Measurements from ENCODE around the gene SLC39A7. TPM values are rescaled to one million over a fixed set of nuclear protein-coding genes. Genes with fewer than 3 reads are reported as not detected.

The SLC39A7 gene
- total RNA-seq, 1 donor from 2014 or later: 31.7 TPM

DNA sequence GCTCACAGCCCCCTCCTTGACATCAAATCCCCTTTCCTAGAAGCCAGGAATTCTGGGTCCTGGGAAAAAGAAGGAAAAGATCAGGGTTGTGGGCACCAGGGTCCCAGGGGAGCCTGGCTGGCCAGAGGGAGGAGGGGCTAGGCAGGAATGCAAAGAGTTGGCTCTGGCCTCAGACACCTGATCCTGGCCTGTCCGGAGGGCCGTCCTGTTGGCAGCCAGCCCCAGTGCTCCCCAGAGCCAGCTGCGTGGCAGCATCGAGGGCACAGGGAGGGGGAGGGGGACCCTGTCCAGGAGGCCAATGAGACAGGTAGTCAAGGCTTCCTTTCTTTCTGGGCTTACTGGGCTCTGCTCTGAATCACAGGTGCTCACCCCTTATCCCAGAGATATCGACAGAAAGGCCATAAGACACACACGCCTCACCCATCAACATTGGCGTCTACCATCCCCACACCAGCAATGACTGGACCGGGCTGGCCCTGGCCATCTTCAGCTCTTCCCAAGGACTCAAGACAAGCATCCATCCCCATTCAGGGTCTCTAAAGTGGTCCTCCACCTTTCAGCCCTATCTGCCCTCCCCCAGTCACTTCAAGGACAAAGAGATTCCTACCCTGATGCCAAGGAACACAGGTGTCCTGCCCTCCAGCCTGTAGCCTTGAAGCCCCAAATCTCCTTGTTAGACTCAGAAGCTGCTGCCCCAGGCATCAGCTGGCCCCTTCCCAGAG is 9.1 kb upstream of the SLC39A7 start:
- Mint-ChIP-seq H3K4me1 (peaks cover 25% of the 10 kb centered on the region), H3K4me3 (no peak overlapping the region), H3K27me3 (peaks cover 32% of the 10 kb centered on the region), H3K9me3 (no peaks in the 10 kb centered on the region), H3K27ac (no peak overlapping the region), H3K36me3 (ENCODE audit: low read depth) (peaks cover 26% of the 10 kb centered on the region)
- no peak for DNase-seq
- ChIA-PET CTCF (interaction anchor here (0.6 kb wide), 1 partner anchor 311 kb away, joined by 3 read pairs; no protein-coding TSS in a partner anchor), POLR2A (interaction anchor here (0.5 to 1.1 kb wide), 4 partner anchors 8 to 220 kb away, joined by 3 read pairs; partner anchors contain the start of gene RXRB)
- TF ChIP-seq, protein P1, sequence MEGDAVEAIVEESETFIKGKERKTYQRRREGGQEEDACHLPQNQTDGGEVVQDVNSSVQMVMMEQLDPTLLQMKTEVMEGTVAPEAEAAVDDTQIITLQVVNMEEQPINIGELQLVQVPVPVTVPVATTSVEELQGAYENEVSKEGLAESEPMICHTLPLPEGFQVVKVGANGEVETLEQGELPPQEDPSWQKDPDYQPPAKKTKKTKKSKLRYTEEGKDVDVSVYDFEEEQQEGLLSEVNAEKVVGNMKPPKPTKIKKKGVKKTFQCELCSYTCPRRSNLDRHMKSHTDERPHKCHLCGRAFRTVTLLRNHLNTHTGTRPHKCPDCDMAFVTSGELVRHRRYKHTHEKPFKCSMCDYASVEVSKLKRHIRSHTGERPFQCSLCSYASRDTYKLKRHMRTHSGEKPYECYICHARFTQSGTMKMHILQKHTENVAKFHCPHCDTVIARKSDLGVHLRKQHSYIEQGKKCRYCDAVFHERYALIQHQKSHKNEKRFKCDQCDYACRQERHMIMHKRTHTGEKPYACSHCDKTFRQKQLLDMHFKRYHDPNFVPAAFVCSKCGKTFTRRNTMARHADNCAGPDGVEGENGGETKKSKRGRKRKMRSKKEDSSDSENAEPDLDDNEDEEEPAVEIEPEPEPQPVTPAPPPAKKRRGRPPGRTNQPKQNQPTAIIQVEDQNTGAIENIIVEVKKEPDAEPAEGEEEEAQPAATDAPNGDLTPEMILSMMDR (IDR thresholded peaks at IDR 0.05): no peak
- intact Hi-C loops (cut with micrococcal nuclease): loop anchor here (2.0 kb wide), 1 partner anchor 17 kb away; the partner anchor contains the start of gene RING1
- ATAC-seq (ENCODE audit: low read depth): no peak

DNA sequence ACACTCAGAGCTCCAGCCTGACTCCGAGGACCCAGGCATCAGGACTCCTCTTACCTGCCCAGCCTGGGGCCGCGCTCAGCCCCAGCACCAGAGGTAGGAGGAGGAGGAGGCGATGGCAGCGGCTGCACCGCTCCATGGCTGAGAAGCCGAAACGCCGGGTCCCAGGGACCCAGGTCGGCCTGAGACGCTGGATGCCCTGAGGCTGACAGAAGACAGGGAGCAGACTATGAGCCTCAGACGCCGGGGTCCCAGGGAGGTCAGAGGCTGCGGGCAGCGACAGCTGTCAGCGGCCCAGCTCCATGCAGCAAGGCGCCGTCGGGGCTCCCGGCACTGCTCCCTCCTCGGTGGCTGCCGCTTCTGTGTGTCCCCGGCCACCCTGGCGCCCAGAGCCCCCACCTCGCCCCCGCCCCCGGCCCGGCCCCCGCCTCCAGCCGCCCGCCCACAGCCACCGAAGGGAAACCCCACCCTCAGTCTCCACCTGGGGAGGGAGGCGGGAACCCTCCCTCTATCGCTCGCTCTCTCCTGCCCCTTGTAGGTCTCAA is 8.5 kb upstream of the SLC39A7 start, which contains the start of gene COL11A2:
Gene COL11A2 (minus strand): TSS at position 363 of the 542 bp plus-strand sequence. CDS start 227 bp downstream, at position 136.
- H3K4me1 Mint-ChIP-seq: peaks cover 27% of the 10 kb centered on the region
- no peaks in the 10 kb centered on the region for H3K9me3 Mint-ChIP-seq
- H3K27me3 Mint-ChIP-seq: peaks cover 29% of the 10 kb centered on the region
- peak; percentile 59 for ATAC-seq (ENCODE audit: low read depth)
- peak within 1 kb of the TSS; percentile 82 for H3K4me3 Mint-ChIP-seq
- TF ChIP-seq, protein P1 (IDR thresholded peaks at IDR 0.05): no peak
- no peak within 1 kb of the TSS for H3K27ac Mint-ChIP-seq
- POLR2A ChIA-PET: interaction anchor here (0.5 to 1.1 kb wide), 4 partner anchors 8 to 221 kb away, joined by 3 read pairs; partner anchors contain the start of gene RXRB
- CTCF ChIA-PET: interaction anchor here (0.6 kb wide), 1 partner anchor 311 kb away, joined by 3 read pairs; no protein-coding TSS in a partner anchor
- intact Hi-C loops (cut with micrococcal nuclease): loop anchor here (2.0 kb wide), 1 partner anchor 17 kb away; the partner anchor contains the start of gene RING1
- H3K36me3 Mint-ChIP-seq (ENCODE audit: low read depth): peaks cover 31% of the 10 kb centered on the region
- no peak for DNase-seq

DNA sequence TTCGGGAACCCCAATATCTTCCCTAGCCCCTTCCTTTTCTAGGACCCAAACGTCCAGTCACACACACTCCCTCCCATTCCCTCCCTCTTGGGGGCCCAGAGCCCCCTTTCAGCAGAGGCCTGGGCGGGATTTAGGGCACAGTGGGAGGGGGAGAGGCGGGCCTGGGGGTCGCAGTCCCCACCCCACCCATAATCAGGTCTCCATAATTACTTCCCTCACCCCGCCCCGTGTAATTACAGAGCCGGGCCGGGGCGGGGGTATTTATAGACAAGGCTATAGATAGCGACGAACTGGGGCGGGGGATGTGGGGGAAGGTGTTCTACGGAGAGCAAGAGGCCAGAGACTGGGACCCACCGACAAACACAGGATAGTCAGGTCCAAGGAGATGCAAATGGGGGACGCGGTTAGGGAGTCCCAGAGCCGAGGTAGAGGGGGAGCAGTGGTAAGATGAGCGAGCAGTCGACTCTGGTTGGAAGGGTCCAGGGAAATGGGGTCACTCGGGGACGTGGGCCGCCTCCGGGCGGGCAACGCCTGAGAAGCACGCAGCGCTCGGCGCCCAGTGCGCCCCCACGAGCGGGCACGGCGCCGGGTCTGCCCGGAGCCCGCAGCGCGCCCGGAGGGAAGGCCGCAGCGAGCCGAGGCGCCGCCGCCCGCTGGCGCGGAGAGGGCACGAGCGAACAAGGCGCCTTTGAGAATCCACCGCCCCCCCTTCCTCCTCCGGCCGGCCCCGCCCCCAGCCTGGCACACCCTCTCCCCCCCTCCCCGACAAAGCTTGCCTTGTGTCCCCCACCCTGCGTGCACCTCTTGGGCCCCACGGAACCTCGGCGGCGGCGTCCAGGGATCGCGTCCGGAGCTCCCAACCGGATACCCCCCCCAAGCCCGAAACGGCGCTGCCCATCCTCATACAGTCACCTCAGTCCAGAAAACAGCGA is 7.7 kb upstream of the SLC39A7 start:
- Mint-ChIP-seq H3K36me3 (ENCODE audit: low read depth) (peaks cover 38% of the 10 kb centered on the region), H3K27ac (no peak overlapping the region), H3K9me3 (no peaks in the 10 kb centered on the region), H3K27me3 (peaks cover 23% of the 10 kb centered on the region), H3K4me1 (peaks cover 31% of the 10 kb centered on the region), H3K4me3 (peak overlapping the region; percentile 82)
- ChIA-PET POLR2A (interaction anchor here (0.8 kb wide), 2 partner anchors 9 to 15 kb away, joined by 3 read pairs; partner anchors contain the start of gene RING1), CTCF (no interaction called here)
- DNase-seq (peak; percentile 42), ATAC-seq (ENCODE audit: low read depth) (peak; percentile 48)
- intact Hi-C loops (cut with micrococcal nuclease): loop anchor here (1.0 to 2.0 kb wide), 2 partner anchors 14 to 16 kb away; partner anchors contain the start of gene RING1
- TF ChIP-seq, protein P1 (IDR thresholded peaks at IDR 0.05): no peak

DNA sequence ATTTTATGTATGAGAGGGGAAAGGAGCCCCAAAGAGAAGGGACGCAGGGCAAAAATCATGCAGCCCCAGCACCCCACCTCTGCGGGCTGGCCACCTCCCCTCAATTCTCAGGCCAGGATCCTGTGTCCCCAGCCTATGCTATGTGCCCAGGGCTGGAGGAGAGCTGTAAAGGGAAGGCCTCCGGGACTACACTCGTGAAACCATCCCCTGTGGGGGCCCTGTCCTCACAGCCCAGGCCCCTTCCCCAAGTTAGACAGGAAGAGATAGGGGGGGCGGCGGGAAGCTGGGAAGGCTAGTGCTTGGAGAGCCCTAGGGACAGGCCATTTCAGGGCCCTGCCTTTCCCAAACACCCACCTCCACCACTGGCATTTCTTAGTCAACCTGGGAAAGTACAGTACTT is 7.0 kb upstream of the SLC39A7 start:
- ATAC-seq (ENCODE audit: low read depth) (no peak), DNase-seq (no peak)
- Mint-ChIP-seq H3K4me3 (peak overlapping the region; percentile 60), H3K4me1 (peaks cover 38% of the 10 kb centered on the region), H3K36me3 (ENCODE audit: low read depth) (peaks cover 41% of the 10 kb centered on the region), H3K9me3 (no peaks in the 10 kb centered on the region), H3K27ac (no peak overlapping the region), H3K27me3 (peaks cover 18% of the 10 kb centered on the region)
- intact Hi-C loops (cut with micrococcal nuclease): loop anchor here (1.0 to 2.0 kb wide), 2 partner anchors 14 to 15 kb away; partner anchors contain the start of gene RING1
- TF ChIP-seq, protein P1 (IDR thresholded peaks at IDR 0.05): no peak
- CTCF ChIA-PET: no interaction called here
- POLR2A ChIA-PET: interaction anchor here (0.8 kb wide), 2 partner anchors 10 to 15 kb away, joined by 3 read pairs; partner anchors contain the start of gene RING1

Data from activated B cell treated with CpG ODN at 0.5 μM for 24 hours (primary cell).